GM18499 (cell line): Measurements from ENCODE around the gene DNASE1.

Experiments
- ATAC-seq: cut with Tn5 transposase; IDR thresholded peaks from one replicate; pipeline ENCODE4 v1.9.1; 2021; ENCODE audit warnings: moderate number of reproducible peaks; ENCODE audit not compliant: insufficient read depth, unreplicated experiment

The DNASE1 gene

DNA sequence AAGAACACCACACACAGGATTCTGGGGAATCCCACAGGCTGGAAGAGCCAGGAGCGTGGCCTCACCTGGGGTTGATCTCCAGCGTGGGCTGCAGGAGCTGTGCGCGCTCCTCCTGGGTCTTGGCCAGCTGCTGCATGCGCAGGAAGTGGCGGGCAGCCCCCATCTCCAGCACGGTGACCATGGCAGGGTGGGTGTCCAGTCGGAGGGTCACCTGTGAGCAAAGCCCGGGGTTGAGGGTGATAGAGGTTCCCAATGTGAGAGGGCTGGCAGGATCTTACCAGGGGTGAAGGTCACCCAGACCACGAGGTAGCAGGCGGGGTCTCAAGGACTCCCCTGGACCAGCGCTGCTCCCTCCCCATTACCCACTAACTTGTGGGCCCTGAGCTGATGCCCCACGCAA lies 7.4 kb downstream of the DNASE1 start:
- ATAC-seq, result no peak

DNA sequence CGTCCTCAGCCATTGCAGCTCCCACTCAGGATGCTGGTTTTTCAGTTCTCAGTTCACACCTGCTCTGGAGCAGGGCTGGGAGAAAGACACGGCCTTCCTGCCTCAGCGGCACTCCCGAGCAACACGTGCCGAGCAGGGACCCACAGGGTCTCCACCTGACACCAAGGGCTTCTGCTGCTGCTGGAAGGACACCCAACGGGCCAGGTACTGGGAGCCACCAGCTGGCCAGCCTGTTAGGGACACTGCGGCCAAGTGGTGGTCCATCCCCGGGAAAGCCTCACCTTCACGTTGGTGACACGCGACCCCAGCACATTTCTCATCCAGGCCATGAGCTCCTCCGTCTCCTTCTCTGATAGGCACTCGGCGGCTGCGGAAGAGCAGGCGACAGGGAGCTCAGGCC lies 8.1 kb downstream of the DNASE1 start:
- no peak for ATAC-seq

DNA sequence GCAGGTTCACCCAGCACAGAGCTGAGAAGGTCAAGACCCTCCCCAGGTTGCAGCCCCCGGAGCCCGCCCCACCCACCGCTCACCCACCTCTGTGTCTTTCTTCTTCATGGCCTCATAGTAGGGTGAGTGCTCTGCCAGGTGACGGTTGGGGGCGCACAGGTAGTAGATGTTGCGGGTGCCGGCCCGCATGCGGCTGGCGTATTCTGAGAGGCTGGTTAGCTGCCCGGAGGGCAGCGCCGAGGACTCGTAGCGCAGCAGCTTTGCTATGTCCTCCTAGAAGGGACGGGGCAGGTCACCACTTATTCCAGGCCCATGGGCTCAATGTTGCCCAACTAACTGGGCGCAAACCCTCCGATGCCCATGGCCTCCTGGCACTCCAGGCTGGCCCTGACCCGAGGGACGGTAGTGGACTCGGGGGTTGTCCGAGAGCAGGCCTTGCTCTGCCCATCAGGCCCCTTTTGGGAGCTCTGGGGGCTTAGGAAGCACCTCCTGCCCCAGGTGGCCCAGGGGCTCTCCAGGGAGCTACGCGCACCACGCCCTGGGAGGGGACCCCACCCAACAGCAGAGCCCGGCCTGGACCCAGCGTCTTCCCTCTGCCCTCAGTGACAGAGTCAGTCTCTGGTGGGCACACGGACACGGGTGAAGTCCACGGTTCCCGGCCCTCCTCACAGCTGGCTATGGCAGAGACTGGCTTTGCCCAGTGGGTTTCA lies 9.9 kb downstream of the DNASE1 start:
- no peak for ATAC-seq

DNA sequence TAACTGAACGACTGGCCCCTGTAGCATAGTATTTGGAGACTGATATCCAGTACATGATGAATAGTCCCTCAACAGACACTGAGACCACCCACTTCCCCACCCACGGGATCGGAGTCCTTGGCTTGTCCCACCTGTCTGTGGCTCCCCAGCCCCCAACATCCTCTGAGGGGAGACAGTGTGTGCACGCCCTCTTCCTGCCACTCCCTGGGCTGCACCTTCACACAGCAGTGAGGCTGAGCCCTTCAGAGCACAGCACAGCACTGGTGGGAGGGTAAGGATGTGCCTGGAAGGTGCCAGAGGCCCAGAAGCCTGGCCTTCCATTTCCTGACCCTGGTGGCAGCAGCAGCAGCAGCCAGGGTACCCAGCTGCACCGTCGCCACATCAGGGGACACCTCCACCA lies 11.0 kb downstream of the DNASE1 start:
- no peak for ATAC-seq

DNA sequence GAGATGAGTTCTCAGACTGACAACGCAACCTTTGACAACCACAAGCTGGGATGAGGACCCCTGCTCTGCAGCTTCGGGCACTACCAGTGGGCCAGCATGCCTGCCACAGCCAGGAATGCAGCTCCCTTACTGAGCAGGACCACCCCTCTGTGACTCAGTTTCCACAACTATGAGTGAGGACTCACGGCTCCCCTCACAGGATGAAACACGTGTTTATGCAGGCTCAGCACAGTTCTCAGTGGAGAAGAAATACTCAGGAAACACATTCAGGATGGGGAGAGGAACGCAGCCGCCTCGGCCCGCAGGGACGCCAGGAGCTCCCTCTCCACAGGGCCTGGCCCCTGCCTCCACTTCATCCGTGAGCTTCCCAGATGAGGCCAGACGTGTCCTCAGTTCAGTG lies 14.1 kb downstream of the DNASE1 start:
- ATAC-seq, result no peak

DNA sequence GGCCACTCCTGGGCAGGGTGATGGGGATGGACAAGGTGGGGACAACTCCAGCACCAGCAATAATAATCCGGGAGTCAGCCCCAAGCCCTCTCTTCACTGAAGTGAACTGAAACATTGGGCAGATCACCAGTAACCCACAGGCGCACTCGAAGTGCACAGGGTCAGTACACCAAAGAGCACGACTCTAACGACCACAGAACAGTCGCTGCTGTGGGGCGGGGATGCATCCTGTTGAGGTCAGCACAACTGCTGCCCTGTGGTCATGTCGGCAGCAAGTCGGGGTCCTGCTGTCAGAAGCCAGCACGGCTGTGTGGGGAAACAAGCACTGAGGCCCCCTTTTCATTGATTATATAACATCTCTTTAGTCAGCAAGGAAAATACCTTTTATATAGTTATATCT lies 14.6 kb downstream of the DNASE1 start:
- no peak for ATAC-seq

DNA sequence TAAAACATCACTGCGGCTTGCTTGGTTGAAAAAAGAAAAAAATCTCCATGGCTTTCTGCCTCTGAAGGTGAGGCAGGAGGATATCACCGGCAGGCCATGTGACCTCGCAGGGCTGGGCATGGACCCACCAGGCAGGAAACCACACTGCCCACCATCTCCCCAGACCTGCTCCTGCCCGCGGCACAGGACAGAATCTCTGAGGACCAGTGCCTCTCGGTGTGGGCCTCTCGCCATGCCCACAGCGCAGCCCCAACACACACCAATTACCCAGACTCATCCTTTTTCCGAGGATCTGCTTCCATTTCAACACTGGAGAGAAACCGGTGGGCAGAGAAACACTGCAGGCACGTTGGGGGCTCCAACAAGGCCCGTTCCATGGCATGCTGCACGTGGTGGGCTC lies 16.2 kb downstream of the DNASE1 start:
- no peak for ATAC-seq

DNA sequence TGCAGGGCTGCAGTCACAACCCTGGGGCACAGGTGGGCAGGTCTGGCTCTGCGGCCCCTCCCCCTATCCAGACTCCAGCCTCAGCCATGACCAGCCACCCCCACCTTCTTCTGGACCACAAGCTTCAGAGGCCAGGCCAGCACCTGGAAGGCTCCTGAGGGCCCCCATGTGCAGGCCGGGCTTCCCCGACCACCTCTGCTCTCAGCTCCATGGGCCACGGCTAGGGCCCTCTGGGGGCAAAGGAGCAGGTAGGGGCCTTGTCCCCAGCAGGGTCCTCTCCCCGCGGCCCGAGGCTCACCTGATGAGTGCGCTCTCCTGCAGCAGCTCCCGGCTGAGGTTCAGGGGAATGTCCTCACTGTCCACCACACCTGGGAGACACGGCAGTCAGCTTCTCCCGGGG lies 16.9 kb downstream of the DNASE1 start:
- ATAC-seq, result no peak

DNA sequence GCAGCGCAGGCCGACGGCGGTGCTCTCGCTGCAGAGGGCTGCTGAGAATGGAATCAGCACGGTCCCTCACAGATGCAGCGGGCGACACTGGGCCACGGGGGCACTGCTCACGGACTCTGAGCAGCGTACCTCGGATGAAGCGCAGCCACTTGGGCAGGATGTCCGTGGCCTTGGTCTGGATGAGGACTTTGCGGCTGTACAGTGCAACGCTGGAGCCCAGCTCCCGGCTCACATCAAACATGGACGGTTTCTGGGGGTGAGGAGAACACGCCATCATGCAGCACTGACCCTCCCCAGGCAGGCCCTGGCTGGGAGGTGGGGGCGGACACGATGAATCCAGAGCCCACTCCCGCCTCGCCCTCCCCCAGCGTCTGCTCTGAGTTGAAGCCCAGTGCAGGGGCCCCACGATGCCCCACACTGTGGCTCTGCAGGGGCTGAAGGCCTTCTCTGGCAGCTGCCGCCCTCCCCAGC lies 18.1 kb downstream of the DNASE1 start:
- no peak for ATAC-seq

DNA sequence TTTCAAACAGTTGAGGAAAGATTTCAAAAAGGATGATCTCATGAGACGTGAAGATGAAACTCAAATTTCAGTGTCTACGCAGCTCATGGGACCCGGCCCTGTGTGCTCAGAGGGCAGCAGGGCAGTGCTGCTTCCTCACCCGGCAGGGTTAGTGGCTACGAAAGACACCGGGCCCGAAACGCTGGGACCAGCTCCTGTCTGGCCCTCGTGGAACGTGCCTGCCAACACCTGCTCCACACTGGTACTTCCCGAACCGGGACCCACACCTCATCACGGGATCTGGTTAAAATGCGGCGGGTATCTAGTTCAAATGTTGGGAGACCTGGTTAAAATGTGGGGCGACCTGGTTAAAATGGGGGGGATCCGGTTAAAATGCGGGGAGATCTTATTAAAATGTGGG lies 18.7 kb downstream of the DNASE1 start:
- no peak for ATAC-seq

DNA sequence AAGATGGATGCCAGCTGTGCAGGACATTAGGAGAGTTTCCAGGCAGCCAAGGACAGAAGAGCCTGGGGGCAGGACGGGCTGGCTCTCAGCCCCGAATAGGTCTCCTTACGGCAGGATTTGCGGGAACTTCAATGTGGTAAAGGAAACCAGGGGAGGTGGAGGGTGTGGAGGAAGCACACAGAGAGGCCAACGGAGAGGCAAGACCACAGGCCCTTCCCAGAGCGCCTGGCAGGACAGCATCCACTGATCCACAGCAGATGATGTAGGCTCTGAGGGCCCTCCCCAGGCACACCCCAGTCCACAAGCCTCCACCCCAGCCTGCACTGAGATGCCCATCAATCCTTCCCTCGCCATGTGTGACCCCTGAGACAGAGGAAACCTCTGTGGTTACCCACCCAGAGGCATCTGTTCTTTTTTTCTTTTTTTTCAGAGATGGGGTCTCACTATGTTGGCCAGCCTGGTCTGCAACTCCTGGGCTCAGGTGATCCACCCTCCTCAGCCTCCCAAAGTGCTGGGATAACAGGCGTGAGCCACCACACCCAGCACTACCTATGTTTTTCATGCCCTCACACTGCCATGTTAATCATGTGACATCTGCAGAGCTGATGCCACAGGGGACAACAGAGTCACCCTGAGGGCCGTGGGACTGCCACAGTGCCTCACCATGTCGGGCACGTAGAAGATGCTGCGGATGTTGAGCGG lies 19.3 kb downstream of the DNASE1 start:
- ATAC-seq, result no peak

DNA sequence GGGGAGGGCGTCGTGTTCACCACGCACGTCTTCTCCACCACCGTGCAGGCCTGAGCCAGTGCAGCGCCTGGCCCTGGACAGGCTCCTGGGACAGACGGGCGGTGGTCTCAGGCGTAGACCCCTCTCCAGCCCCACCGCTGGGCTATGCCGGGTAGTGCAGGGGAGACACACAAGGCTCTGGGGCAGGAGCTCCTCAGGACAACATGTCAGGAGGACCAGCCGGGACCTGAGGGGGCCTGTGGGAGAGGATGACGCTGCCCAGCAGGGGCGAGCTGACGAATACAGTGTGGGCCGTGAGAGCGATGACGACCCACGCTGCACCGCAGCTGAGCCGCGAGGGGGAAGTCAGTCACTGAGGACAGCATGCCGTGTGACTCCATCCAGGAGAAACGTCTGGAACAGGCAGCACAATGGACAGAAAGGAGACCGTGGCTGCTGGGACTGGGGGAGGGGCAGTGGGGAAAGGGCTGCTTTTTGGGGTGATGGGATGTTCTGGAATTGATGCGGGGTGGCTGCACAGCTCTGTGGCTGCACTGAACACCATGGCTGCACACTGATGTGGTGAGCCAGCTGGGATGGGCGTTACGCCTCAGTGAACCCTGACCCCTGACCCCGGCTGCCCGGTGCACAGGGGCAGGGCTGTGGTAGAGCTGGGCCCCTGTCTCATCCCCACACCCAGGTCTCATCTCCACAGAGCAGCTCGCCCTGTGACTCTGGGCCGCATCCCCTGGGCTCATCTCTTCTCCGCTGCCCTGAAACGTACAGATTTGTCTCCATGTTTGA lies 20.2 kb downstream of the DNASE1 start:
- ATAC-seq, result no peak

DNA sequence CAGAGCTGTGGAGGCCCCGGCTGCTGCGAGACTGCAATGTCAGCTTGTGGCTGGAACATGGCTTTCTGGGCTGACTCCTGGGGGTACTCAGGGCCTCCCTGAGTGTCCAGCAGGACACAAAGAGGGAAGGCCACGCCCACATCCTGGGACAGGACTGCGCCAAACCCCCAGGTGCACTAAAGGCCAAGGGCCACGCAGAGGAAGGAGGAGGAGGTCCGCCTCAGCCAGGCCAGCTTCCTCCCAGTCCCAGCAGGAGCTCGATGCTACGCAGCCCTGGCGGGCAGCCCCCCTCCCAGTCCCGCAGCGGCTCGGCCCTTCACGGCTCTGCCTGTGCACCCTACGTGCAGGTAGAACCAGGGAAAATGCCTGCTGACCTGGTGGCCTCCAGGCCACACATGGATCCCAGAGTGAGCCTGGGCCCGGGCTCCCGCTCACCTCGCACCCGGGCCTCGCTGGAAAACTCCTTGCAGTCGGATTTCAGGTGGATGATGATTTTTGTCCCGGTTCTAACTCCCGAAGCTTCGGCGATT lies 21.2 kb downstream of the DNASE1 start:
- no peak for ATAC-seq

DNA sequence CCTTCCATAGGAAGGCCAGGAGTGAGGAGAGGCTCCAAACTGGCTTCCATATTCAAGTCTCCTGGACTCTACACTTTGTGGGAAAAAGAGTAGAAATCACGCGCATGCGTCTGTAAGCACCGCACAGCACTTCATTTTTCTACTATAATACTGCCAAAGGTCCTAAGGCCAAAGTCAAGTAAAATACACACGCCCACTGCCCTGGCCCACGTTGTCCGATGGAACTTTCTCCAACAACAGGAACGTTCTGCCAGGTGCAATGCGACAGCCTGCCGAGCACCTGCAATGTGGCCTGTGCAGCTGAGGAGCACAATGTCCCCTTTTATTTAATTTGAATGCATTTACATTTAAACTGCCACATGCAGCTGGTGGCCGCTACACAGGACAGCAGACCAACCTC lies 23.5 kb downstream of the DNASE1 start:
- ATAC-seq, result no peak

DNA sequence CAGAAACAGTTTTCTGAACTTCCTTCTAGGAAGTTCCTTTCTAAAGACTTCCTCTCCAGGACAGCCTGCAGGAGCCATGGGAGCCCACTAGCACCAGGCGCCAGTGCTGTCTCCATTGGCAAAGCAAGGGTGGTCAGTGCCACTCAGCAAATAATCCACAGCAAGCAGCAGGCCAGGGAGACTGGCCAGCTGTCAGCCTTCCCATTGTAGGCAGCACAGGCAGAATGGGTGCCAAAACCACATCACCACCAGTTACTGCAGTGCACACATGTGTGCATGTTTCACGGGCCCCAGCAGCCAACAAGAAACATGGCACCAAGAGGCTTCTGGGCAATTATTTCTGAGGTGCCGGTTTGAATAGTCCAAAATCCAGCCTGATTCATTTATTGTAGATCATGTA lies 26.7 kb downstream of the DNASE1 start:
- no peak for ATAC-seq

DNA sequence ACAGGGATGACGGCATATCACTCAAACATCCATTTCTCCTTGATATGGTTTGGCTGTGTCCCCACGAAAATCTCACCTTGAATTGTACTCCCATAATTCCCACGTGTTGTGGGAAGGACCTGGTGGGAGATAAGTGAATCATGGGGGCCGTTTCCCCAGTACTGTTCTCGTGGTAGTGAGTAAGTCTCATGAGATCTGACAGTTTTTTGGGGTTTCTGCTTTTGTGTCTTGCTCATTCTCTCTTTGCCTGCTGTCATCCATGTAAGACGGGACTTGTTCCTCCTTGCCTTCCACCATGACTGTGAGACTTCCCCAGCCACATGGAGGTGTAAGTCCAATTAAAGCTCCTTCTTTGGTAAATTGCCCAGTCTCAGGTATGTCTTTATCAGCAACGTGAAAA lies 32.5 kb downstream of the DNASE1 start:
- ATAC-seq, result no peak

DNA sequence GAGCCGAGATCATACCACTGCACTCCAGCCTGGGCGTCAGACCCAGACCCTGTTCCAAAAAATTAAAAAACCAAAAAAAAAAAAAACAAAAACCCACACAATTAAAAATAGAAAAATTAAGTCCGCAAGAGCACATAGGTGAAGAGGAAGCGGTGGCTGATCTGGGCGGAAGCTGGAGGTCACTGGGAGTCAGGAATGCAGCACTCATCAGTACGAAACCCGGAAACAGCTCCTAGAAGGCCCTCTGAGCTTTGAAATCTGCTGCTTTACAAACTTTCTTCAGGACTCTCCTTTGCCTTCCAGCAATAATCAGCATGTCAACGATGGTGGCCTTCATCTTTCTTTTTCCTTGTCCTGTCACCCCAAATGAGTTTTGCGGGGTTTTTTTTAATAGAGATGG lies 33.3 kb downstream of the DNASE1 start:
- ATAC-seq, result no peak

DNA sequence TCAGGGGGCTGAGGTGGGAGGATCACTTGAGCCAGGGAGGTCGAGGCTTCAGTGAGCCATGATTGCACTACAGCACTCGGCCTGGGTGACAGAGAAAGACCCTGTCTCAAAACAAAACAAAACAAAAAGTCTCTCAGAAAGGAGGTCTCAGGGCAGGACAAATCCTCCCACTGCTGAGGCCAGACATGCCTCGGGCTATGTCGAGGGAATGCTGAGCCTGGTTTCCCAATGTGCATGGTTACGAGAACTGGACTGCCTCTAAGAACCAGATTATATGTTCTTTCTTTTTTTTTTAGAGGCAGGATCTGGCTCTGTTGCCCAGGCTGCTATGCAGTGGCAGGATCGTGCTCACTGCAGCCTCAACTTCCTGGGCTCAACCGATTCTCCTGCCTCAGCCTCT lies 35.2 kb downstream of the DNASE1 start:
- ATAC-seq, result no peak

DNA sequence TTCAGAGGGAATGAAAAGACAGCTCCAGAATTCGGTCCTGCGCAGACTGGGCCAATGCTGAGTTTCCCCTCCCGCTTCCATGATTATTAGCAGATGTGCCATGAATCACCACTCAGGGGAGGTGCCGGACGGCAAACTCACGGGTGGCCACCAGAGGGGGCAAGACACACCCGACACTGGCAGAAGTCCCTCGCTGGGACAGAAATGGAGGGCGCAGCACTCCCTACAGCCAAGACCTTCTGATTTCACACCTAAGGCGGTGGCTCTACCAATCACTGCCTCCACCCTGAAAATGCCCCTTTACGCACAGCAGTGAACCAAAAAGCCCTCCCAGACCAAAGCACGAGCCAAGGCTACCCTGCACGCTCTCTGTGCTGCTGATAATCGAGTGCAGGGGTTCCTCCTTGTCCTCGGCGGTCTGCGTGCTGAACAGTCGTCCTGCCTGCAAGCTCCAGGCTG lies 36.0 kb downstream of the DNASE1 start:
- no peak for ATAC-seq

DNA sequence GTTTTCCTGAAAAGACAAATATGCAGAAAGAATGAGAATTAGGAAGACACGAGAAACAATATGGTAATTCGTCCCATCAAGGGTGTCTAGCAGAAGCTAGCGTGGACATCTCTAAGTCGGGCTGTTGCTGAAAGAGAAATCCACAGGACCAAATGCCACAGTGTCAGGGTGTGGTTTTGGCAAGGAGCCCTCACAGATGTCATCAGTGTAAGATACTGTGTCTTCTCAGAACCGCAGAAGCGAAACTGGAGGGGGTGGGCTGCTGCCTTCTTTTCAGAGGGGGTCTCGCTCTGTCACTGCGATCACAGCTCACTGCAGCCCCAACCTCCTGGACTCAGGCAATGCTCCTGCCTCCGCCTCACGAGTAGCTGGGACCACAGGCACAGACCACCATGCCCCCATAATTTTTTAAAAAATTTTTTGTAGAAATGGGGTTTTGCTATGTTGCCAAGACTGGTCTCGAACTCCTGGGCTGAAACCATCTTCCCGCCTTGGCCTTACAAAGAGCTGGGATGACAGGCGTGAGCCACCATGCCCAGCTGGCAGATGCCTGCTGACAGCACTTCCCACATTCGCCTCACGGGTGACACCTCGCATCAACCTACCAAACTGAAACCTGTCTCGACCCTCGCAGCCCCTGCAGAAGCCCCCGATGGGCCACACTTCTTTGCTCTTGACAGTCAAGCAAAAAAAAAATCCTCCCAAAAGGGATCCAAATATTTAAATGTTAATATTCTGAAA lies 36.7 kb downstream of the DNASE1 start:
- ATAC-seq, result no peak
